Endometrium (tissue), 2 donors: ENCODE results near the gene RGPD8.
"Not testable (repeated sequence)": the region's sequence is repeated elsewhere in the genome, so short reads cannot be mapped to it uniquely, and the experiment has no call there.

Experiments used
- FAIRE-seq: peaks from 2 replicates; lab custom pipeline; 2012; peaks lifted over from hg19 to GRCh38; lab: Jason Lieb, UNC
- donor health status: control.
- donor health status: control.

RGPD8 gene

GRCh38 chr2:112434890-112435715 lies 1.7 kb upstream of the RGPD8 start:
- FAIRE-seq = not testable (repeated sequence)

- no peak for FAIRE-seq
These were observed 686 bp upstream of the RGPD8 start for GRCh38 chr2:112433932-112434730.

GRCh38 chr2:112432735-112433479 lies 538 bp downstream of the RGPD8 start:
- not testable (repeated sequence) for FAIRE-seq

GRCh38 chr2:112432390-112432734 lies 1.1 kb downstream of the RGPD8 start:
- FAIRE-seq = not testable (repeated sequence)

- FAIRE-seq = not testable (repeated sequence)
These were observed 1.7 kb downstream of the RGPD8 start for GRCh38 chr2:112431587-112432295.

GRCh38 chr2:112424553-112424952 lies 8.9 kb downstream of the RGPD8 start:
- not testable (repeated sequence) for FAIRE-seq

- not testable (repeated sequence) for FAIRE-seq
These were observed 16.6 kb downstream of the RGPD8 start for GRCh38 chr2:112416860-112417259.

- FAIRE-seq = not testable (repeated sequence)
These were observed 73.4 kb downstream of the RGPD8 start for GRCh38 chr2:112360055-112360454.

GRCh38 chr2:112354335-112354734 lies 79.1 kb downstream of the RGPD8 start:
- FAIRE-seq = not testable (repeated sequence)

GRCh38 chr2:112352809-112353603 lies 80.4 kb downstream of the RGPD8 start:
- not testable (repeated sequence) for FAIRE-seq

GRCh38 chr2:112352292-112352691 lies 81.2 kb downstream of the RGPD8 start:
- not testable (repeated sequence) for FAIRE-seq

GRCh38 chr2:112345030-112346027 lies 88.1 kb downstream of the RGPD8 start:
- no peak for FAIRE-seq

- FAIRE-seq = no peak
These were observed 89.4 kb downstream of the RGPD8 start for GRCh38 chr2:112343827-112344585.

- no peak for FAIRE-seq
These were observed 91.3 kb downstream of the RGPD8 start for GRCh38 chr2:112342067-112342550.

- FAIRE-seq = no peak
These were observed 92.8 kb downstream of the RGPD8 start for GRCh38 chr2:112340475-112341267.

GRCh38 chr2:112339986-112340385 lies 93.5 kb downstream of the RGPD8 start:
- FAIRE-seq = no peak

- no peak for FAIRE-seq
These were observed 97.8 kb downstream of the RGPD8 start for GRCh38 chr2:112335600-112335999.

- FAIRE-seq = no peak
These were observed 101.2 kb downstream of the RGPD8 start for GRCh38 chr2:112332123-112332696.
